ENCODE data around the gene SPEM1. TPM values are rescaled to one million over a fixed set of nuclear protein-coding genes. Genes with fewer than 3 reads are reported as not detected.

Gene SPEM1
- total RNA-seq, 2 donors from 2014 or later: 3.6 TPM; not detected in 1

DNA sequence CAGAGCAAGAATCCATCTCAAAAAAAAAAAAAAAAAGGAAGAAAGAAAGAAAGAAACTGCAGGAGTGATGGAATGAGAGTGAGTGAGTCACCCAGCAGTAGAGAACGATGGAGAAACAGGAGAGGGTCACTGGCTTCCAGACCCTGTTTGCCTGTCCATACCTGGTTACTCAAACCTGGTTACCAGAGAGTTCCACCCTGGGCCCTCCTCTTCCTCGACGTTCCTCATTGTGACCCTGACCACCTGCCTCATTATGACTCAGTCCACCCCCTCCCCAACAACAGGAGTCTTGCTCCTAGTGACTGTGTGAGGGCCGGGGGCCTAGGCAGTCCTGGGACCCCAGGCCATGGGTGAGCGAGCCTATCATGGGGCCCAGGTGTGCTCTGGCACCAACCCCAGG lies 8.4 kb downstream of the SPEM1 start, which contains the start of gene SPEM3:
SPEM3 (plus strand) TSS at position 301 of the 400 bp plus-strand sequence; CDS start at position 347, 46 bp downstream.
- no peaks in the 10 kb centered on the region for H3K9me3 ChIP-seq
- DNase-seq (ENCODE audit: low spot score): no peak
- H3K4me3 ChIP-seq: no peak within 1 kb of the TSS
- H3K27me3 ChIP-seq (replicated peaks; ENCODE audit: insufficient read depth): no peaks in the 10 kb centered on the region
- 63% methylated on average over 5 of the region's 5 CpGs for WGBS
- H3K27ac ChIP-seq: no peak within 1 kb of the TSS
- intact Hi-C loops (cut with DNase I): no loop called here
- no peaks in the 10 kb centered on the region for H3K4me1 ChIP-seq (replicated peaks)
- H3K36me3 ChIP-seq: no peaks in the 10 kb centered on the region
- no peak for TF ChIP-seq POLR2A (IDR thresholded peaks at IDR 0.05)
- TF ChIP-seq, protein P1, sequence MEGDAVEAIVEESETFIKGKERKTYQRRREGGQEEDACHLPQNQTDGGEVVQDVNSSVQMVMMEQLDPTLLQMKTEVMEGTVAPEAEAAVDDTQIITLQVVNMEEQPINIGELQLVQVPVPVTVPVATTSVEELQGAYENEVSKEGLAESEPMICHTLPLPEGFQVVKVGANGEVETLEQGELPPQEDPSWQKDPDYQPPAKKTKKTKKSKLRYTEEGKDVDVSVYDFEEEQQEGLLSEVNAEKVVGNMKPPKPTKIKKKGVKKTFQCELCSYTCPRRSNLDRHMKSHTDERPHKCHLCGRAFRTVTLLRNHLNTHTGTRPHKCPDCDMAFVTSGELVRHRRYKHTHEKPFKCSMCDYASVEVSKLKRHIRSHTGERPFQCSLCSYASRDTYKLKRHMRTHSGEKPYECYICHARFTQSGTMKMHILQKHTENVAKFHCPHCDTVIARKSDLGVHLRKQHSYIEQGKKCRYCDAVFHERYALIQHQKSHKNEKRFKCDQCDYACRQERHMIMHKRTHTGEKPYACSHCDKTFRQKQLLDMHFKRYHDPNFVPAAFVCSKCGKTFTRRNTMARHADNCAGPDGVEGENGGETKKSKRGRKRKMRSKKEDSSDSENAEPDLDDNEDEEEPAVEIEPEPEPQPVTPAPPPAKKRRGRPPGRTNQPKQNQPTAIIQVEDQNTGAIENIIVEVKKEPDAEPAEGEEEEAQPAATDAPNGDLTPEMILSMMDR (IDR thresholded peaks at IDR 0.05): no peak
- no peak for TF ChIP-seq POLR2AphosphoS5 (IDR thresholded peaks at IDR 0.05)

DNA sequence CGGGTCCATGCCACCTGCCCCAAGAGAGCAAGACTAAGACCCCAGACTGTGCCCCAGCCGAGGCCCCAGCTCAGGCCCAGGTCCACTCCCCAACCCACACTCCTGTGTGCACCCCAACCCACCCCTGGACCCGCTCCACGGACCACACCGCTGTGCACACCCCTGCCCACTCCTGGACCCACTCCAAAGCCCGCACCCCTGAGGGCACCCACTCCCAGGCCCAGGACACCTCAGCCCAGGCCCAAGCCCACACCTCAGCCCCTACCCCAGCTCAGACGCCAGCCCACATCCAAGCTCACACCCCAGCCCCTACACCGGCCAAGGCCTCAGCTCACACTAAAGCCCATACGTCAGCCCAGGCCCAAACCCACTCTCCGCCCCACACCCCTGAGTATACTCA lies 9.6 kb downstream of the SPEM1 start:
- no peaks in the 10 kb centered on the region for H3K9me3 ChIP-seq
- intact Hi-C loops (cut with DNase I): no loop called here
- H3K36me3 ChIP-seq: no peaks in the 10 kb centered on the region
- no peak overlapping the region for H3K4me3 ChIP-seq
- no peaks in the 10 kb centered on the region for H3K27me3 ChIP-seq (replicated peaks; ENCODE audit: insufficient read depth)
- no peak for TF ChIP-seq POLR2AphosphoS5 (IDR thresholded peaks at IDR 0.05)
- TF ChIP-seq POLR2A (IDR thresholded peaks at IDR 0.05): no peak
- TF ChIP-seq, protein P1 (IDR thresholded peaks at IDR 0.05): no peak
- no peak overlapping the region for H3K27ac ChIP-seq
- no peaks in the 10 kb centered on the region for H3K4me1 ChIP-seq (replicated peaks)
- no peak for DNase-seq (ENCODE audit: low spot score)
- WGBS: 93% methylated on average over 10 of the region's 10 CpGs

DNA sequence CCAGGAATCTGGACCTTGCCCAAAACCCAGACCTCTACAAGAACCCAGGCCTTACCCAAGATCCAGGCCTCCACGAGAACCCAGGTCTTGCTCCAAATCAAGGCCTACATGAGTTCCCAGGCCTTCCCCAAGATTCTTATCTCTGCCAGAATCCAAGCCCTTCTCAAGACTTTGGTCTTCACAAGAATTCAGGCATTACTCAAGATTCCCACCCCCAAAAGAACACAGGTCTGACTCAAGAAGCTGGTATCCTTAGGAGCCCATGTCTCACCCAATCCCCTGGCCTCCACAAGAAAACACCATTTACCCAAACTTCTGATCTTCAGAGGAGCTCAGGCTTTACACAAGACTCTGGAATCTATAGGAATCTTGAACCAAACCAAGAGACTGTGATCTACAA lies 11.1 kb downstream of the SPEM1 start:
- H3K4me1 ChIP-seq (replicated peaks): peaks cover 6% of the 10 kb centered on the region
- no peaks in the 10 kb centered on the region for H3K36me3 ChIP-seq
- H3K27ac ChIP-seq: no peak overlapping the region
- H3K27me3 ChIP-seq (replicated peaks; ENCODE audit: insufficient read depth): no peaks in the 10 kb centered on the region
- no peak overlapping the region for H3K4me3 ChIP-seq
- DNase-seq (ENCODE audit: low spot score): no peak
- no peaks in the 10 kb centered on the region for H3K9me3 ChIP-seq
- intact Hi-C loops (cut with DNase I): no loop called here
- 96% methylated on average over 1 of the region's 1 CpG for WGBS
- TF ChIP-seq POLR2A (IDR thresholded peaks at IDR 0.05) (no peak), POLR2AphosphoS5 (IDR thresholded peaks at IDR 0.05) (no peak)
- TF ChIP-seq, protein P1 (IDR thresholded peaks at IDR 0.05): no peak

DNA sequence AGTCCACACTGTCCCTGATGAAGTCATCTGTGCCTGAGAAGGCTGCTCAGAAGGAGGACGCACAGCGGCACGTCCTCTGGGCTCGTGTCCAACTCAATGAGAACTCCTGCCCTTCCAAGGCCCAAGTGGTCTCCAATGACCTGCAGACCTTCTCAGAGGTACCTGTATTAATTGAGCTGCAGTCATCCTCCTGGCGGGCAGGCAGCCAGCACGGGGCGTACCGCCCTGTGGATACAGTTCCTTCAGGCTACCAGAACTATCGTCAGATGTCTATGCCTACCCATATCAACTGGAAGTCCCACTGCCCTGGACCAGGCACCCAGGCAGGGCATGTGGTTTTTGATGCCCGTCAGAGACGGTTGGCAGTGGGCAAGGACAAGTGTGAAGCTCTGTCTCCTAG lies 12.2 kb downstream of the SPEM1 start:
- DNase-seq (ENCODE audit: low spot score): no peak
- no peak overlapping the region for H3K4me3 ChIP-seq
- WGBS: 94% methylated on average over 11 of the region's 11 CpGs
- no peaks in the 10 kb centered on the region for H3K36me3 ChIP-seq
- no peaks in the 10 kb centered on the region for H3K9me3 ChIP-seq
- intact Hi-C loops (cut with DNase I): no loop called here
- H3K4me1 ChIP-seq (replicated peaks): peaks cover 6% of the 10 kb centered on the region
- TF ChIP-seq POLR2AphosphoS5 (IDR thresholded peaks at IDR 0.05) (no peak), POLR2A (IDR thresholded peaks at IDR 0.05) (no peak)
- TF ChIP-seq, protein P1 (IDR thresholded peaks at IDR 0.05): no peak
- no peak overlapping the region for H3K27ac ChIP-seq
- H3K27me3 ChIP-seq (replicated peaks; ENCODE audit: insufficient read depth): no peaks in the 10 kb centered on the region

All from prostate gland (tissue), 2 donors.